ENCODE results near the gene ZSCAN21.

Gene ZSCAN21

GRCh38 chr7:100109521-100110163, 60.1 kb downstream of the ZSCAN21 start:
- no peak overlapping the region for H3K4me3 ChIP-seq (ENCODE audit: low read depth, low read length)
- no peak for TF ChIP-seq MYC (IDR thresholded peaks at IDR 0.05; ENCODE audit: low read depth, low read length)
- no peak for TF ChIP-seq MAX (IDR thresholded peaks at IDR 0.05; ENCODE audit: low read depth, low read length)
- peak; percentile 24 for TF ChIP-seq CTCF (IDR thresholded peaks at IDR 0.05; ENCODE audit: low read depth, low read length)
- DNase-seq (ENCODE audit: low read depth), result peak; percentile 31

GRCh38 chr7:100111156-100111555, 61.6 kb downstream of the ZSCAN21 start:
- DNase-seq (ENCODE audit: low read depth), result no peak
- TF ChIP-seq MYC (IDR thresholded peaks at IDR 0.05; ENCODE audit: low read depth, low read length) (no peak), POLR2A (IDR thresholded peaks at IDR 0.05; ENCODE audit: extremely low read depth, insufficient read length) (no peak), CTCF (IDR thresholded peaks at IDR 0.05; ENCODE audit: low read depth, low read length) (no peak), MAX (IDR thresholded peaks at IDR 0.05; ENCODE audit: low read depth, low read length) (no peak)

GRCh38 chr7:100111914-100112313, 62.3 kb downstream of the ZSCAN21 start:
- no peak for DNase-seq (ENCODE audit: low read depth)
- no peak overlapping the region for H3K4me3 ChIP-seq (ENCODE audit: low read depth, low read length)
- TF ChIP-seq POLR2A (IDR thresholded peaks at IDR 0.05; ENCODE audit: extremely low read depth, insufficient read length) (no peak), MYC (IDR thresholded peaks at IDR 0.05; ENCODE audit: low read depth, low read length) (no peak), CTCF (IDR thresholded peaks at IDR 0.05; ENCODE audit: low read depth, low read length) (no peak), MAX (IDR thresholded peaks at IDR 0.05; ENCODE audit: low read depth, low read length) (no peak)

More at GRCh38 chr7:100111156-100111555, 61.6 kb downstream of the ZSCAN21 start:
- no peak overlapping the region for H3K4me3 ChIP-seq (ENCODE audit: low read depth, low read length)

Measured in NB4 (cell line).